Hippocampal formation (tissue), 2 donors: ENCODE measurements around the gene WDR1.

Source experiments
- DNase-seq, 2 donors: peaks; one replicate each; lab custom pipeline; 2025; lab: John Stamatoyannopoulos, UW

Gene WDR1

DNA sequence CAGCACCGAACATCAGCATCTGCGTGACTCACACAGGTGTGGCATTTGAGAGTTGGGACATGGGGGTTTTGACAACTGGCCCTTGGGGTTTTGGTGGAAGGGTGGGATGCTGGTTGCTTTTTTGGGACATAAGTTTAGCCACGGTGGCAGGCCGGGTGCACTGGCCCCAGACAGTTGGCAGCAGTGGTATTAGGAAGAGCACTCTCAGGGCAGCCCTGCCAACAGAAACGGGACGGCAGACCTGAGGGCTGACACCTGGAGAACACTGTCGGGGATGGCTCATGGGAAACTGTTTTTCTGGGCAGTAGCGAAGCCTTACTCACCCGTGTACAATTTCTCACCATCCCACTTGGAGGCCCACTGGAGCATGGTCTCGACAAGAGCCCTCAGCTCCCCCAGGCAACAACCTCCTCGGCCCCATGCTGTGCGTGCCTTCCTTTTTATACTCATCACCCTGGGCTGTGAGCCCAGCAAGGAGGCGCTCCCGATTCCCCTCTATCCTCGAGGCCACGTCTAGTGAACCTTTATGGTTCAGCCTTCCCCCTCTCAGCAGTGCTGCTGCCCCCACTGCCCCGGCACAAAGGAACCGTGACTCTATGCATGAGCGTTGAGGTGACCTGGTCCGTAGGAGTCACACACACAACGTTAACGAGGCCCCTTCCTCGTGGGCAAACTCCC lies 30.6 kb downstream of the WDR1 start:
- DNase-seq, result no peak

DNA sequence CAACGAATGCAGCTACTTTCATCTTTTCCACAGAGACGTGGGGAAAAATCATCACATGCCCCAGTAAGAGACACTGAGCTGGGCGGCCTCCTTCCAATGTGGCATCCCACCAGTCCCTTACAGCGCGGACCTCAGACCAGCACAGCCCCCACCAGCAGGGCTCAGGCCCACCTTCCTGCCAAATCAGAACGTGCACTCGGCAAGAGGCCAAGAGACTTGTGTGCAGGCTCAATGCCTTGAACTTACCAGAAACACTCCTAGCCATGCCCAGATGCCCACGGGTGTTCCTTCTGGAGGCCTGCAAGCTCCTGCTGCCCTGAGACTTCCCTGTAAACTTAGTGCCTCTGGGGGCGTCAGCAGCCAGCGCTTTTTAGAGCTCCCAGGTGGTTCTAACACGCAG lies 31.2 kb downstream of the WDR1 start:
- DNase-seq, result no peak

GRCh38 chr4:10084651-10085358 lies 31.8 kb downstream of the WDR1 start:
- no peak for DNase-seq

GRCh38 chr4:10083861-10084641 lies 32.5 kb downstream of the WDR1 start:
- DNase-seq, result no peak

DNA sequence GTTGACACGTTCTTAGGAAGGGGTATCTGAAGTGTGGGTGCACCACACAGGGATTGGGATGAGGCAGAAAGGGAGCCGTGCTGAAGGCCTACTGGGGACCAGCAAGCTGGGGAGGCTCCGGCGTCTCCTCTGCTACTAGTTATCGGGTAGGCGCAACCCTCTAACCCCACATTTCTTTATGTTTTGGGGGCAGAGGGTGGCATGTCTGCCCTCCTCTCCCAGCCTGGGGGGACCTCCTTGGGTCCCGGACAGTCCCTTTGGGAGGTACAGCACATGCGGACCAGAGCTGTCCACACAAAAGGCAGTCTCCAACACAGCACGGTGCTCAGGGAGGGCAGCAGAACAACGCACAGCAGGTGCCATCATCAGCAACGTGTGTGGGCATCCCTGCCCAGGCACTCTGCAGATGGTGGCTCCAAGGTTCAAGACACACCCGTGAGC lies 33.2 kb downstream of the WDR1 start:
- DNase-seq, result no peak

DNA sequence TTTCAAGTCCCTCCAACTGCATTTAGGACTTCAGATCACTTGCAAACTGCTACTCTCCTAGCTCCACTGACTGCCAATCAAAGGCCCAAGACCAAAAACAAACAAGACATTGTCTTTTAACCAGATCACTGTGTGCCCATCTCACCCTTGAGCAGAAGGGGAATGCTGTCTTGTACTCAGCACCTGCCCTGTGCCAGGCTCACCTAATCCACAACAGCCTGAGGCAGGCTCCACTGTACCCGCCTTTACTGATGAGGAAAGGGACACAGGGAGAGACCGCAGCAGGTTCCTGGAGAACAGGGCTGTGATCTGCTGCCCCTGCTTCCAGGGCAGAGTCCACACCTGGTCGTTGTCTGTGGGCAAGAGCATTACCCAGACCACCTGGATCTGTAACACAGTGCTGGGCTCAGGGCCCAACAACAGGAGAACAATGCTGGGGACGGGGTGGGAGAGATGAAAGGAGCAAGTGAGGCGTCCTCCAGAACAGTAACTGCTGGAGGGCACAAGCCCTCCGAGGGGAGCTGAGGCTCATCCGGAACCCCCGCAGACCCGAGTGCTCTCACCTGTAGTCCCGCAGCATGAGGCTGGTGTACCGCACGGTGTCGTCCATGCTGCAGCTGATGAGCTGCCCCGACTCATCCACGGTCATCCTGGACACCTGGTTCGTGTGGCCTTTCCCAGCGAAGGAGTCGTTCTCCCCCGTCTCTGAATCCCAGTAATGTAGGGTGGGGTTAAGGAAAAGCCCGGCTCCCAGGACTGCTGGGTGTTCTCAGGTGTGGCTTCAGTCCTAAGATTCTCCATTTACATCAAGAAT lies 33.9 kb downstream of the WDR1 start:
- peak in 1 of 2 donors; percentile 21 for DNase-seq

DNA sequence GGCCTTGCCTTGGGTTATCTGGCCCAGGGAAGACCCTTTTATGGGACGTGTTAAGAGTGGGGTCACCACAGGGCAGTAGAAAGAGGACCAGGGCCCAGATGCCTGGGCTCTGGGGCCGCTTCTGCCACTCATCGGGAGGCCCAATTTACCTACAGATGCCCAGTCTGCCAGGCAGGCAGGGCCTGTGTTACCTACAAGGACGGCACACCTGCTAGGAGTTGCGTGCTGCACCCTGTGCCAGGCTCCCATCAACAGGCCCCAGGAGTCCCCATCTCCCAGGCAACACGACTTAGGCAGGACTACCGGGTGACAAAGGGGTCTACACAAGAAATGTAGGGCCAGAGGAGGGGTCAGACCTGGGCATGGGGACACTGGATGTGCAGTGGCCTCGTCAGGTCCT lies 34.6 kb downstream of the WDR1 start:
- DNase-seq, result no peak

GRCh38 chr4:10081218-10081606 lies 35.4 kb downstream of the WDR1 start:
- DNase-seq, result no peak

DNA sequence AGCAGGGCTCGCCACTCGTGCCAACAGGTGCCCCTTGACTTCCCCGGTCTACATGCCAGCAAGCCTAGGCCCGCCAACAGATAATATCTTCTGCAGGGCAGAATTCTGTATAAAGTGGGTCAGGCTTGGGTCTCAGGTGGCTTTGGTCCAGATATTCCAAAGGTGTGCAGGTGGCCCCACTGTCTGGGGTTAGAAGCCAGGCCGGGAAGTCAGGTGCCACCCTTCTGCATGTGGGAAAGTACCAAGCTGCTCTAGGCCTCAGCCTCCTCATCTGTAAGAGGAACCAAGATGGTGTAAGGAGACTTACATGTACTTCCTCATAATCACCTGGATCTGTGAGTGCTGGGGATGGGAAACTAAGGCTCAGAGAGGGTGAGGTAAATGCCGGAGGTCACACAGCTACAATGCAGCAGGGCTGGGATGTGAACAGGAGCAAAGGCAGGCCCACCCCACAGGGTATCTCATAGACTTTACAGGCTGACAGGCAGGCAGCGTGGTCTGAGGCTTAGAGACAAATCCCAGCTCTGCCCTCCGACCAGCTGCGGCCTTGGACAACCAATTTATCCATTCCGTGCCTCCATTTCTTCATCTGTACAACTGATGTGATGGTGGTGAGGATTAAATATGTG lies 35.9 kb downstream of the WDR1 start:
- no peak for DNase-seq

DNA sequence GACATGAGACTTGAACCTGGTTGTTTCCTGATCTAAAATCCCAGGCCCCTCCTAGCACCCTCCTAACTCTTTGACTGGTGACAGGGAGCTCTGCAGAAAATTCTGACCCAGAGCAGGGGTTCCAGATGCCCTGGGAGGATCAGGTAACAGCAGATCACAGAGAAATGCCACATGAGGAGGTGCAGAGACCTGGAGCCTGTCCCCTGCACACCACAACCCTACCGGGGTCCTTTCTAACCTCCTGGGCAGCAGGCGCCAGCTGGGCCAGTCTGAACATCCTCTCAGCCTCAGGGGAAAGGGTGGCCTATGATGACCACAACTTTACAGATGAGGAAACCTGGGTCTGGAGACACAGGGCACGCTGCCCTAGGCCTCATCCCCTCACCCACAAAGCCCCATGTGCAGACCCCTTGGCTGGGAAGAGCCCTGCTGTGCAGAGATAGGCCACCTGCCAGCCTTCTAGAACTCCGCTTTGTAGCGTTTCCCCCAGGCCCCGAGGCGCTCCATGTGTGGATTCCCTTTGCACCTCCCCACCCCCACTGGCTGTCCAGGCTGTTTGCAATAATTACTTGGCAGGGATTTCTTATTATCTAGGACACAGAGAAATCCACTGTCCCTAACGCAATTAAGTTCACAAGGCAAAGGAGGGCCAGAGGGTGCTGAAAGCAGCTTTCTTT lies 36.5 kb downstream of the WDR1 start:
- DNase-seq, result no peak

GRCh38 chr4:10079256-10079655 lies 37.3 kb downstream of the WDR1 start:
- DNase-seq, result no peak

GRCh38 chr4:10078481-10079233 lies 37.9 kb downstream of the WDR1 start:
- no peak for DNase-seq

GRCh38 chr4:10077483-10078335 lies 38.9 kb downstream of the WDR1 start:
- DNase-seq, result no peak

- DNase-seq, result no peak
These were observed 39.5 kb downstream of the WDR1 start for GRCh38 chr4:10077076-10077475.

- no peak for DNase-seq
These were observed 40.6 kb downstream of the WDR1 start for GRCh38 chr4:10075953-10076391.

- no peak for DNase-seq
These were observed 41.3 kb downstream of the WDR1 start for GRCh38 chr4:10075158-10075863.

DNA sequence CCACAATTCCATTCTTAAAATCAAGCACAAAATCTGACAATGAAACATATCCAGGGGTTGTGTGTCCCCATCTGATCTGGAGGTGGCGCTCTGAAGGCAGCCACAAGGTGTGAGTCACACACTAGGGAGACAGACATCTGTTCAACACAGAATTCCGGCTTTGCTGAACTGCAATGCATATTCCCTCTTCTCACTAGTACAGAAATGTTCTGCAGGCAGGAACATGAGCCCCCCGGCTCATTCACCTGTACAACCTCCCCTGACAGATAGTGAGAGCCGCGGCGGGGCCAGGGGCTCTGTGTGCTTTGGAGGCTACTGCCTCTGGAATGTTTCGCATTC lies 41.9 kb downstream of the WDR1 start:
- DNase-seq, result peak in 1 of 2 donors; percentile 51

GRCh38 chr4:10074076-10074766 lies 42.4 kb downstream of the WDR1 start:
- DNase-seq, result no peak
